Right forelimb (tissue), 1 donor: ENCODE results near the gene RPGRIP1.
"Not testable (repeated sequence)": the region's sequence is repeated elsewhere in the genome, so short reads cannot be mapped to it uniquely, and the experiment has no call there.

Experiments used
- DNase-seq: peaks from one replicate; pipeline ENCODE4 v3.0.0-alpha.2; 2018

RPGRIP1 gene

DNA sequence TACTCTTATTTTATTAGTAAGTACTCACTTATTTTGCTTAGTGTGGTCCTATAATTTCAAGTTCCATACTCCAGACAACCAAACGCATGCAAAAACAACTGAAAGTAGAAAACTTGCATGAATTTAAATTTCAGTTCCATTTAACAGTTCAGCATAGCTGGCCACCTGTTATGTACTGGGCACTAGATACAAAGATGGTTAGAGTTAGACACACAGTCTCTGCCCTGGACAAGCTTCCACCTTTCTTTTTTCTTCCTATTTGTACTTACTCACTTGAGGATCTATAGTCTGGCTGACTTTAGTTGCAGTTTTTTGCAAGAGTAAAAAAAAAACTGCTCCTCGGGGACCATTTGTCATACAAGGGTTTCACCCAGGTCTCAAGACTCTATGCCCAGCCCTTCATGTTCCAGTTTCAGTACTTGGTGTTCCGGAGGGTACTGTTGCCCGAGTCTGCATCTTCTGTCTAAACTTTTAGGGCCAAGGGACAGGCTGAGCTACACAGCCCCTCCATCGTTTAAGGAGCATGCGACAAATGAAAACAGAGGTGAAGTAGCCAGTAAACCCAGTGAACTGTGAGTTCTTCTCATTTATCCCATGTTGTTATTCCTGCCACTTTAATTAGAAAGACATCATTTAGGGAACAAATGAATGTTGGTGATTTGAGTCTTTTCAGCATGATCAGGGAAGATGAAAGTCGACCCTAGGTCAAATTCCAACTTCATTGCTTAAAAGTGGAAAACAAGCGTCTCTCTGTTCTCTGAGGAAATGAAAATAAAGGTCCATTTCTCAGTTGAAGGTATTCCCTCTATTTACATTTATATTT, 22.3 kb downstream of the RPGRIP1 start:
- DNase-seq = no peak

DNA sequence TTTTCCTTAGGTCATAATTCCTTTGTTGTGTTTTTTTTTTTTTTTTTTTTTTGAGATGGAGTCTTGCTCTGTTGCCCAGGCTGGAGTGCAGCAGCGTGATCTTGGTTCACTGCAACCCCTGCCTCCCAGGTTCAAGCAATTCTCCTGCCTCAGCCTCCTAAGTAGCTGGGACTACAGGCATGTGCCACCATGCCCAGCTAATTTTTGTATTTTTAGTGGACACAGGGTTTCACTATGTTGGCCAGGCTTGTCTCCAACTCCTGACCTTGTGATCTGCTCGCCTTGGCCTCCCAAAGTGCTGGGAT, 22.9 kb downstream of the RPGRIP1 start:
- DNase-seq = not testable (repeated sequence)

DNA sequence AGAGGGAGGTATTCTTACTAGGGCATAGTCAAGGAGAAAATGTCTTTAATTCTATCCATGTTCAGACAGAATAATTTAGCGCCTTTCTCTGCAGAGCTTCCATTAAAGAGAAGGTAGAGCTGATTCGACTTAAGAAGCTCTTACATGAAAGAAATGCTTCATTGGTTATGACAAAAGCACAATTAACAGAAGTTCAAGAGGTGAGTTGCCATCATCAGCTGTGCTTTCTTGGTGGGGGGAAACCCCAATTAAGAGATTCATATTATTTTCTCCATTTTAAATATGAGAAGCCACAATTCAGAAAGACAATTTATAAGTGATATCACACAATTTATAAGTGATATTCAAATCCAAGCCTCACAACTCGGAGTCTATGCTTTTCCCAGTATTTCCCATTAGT, 27.8 kb downstream of the RPGRIP1 start:
- DNase-seq = no peak

GRCh38 chr14:21308132-21308478, 28.2 kb downstream of the RPGRIP1 start:
- DNase-seq = no peak

- DNase-seq = peak; percentile 60
These were observed 28.8 kb downstream of the RPGRIP1 start for GRCh38 chr14:21308479-21309237.

- no peak for DNase-seq
These were observed 29.4 kb downstream of the RPGRIP1 start for GRCh38 chr14:21309238-21309636.

- no peak for DNase-seq
These were observed 30.1 kb downstream of the RPGRIP1 start for GRCh38 chr14:21309956-21310355.

DNA sequence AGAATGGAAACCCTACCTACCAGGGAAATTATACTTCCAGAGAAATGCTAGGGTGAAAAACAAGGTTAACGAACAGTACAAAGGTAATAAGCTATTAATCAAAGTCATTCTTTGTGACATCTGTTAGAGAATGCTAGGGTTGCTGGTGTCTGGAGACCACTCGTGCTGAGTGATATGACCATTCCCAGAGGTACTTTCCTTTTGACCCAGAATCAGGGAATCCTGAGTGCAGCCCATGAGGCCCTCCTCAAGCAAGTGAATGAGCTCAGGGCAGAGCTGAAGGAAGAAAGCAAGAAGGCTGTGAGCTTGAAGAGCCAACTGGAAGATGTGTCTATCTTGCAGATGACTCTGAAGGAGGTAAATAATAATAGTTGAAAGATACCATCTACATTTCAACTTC, 31.7 kb downstream of the RPGRIP1 start:
- no peak for DNase-seq

DNA sequence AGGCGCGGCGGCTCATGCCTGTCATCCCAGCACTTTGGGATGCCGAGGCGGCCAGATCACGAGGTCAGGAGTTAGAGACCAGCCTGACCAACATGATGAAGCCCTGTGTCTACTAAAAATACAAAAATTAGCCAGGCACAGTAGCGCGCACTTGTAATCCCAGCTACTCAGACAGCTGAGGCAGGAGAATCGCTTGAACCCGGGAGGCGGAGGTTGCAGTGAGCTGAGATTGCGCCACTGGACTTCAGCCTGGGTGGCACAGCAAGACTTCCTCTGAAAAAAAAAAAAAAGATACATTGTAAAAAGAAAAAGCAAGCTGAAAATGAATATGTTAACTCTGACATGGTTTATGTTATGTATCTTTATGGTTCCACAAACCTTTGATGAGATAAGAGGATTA, 33.6 kb downstream of the RPGRIP1 start:
- DNase-seq = no peak

- no peak for DNase-seq
These were observed 37.5 kb downstream of the RPGRIP1 start for GRCh38 chr14:21317398-21317797.

GRCh38 chr14:21320913-21321312, 41.0 kb downstream of the RPGRIP1 start:
- DNase-seq = no peak

GRCh38 chr14:21322716-21323115, 42.8 kb downstream of the RPGRIP1 start:
- no peak for DNase-seq

GRCh38 chr14:21326972-21327371, 47.1 kb downstream of the RPGRIP1 start:
- no peak for DNase-seq
